Neuronal stem cell (in vitro differentiated cells): ENCODE results near the gene SSTR5.

Source experiments
- DNase-seq: peaks from one replicate; pipeline ENCODE4 v3.0.0-alpha.2; 2013; ENCODE audit warnings: low spot score
- H2AFZ ChIP-seq: one replicate; pipeline ENCODE4 v1.6.1; 2013; ENCODE audit warnings: mild to moderate bottlenecking, low read length, inconsistent platforms
- H2AK5ac ChIP-seq: 2 replicates; pipeline ENCODE4 v1.6.1; 2013; ENCODE audit warnings: low read depth, mild to moderate bottlenecking, inconsistent platforms, low read length, moderate library complexity, mixed read lengths
- H2BK120ac ChIP-seq: 2 replicates; pipeline ENCODE4 v1.6.1; 2013; ENCODE audit warnings: low read depth, mild to moderate bottlenecking, inconsistent platforms, low read length, moderate library complexity, mixed read lengths
- H2BK12ac ChIP-seq: one replicate; pipeline ENCODE4 v1.6.1; 2013; ENCODE audit warnings: low read length, inconsistent platforms
- H2BK15ac ChIP-seq: 2 replicates; pipeline ENCODE4 v1.6.1; 2013; ENCODE audit warnings: mild to moderate bottlenecking, low read length, inconsistent platforms, mixed read lengths
- H2BK5ac ChIP-seq: one replicate; pipeline ENCODE4 v1.6.1; 2013; ENCODE audit warnings: inconsistent platforms, mild to moderate bottlenecking, low read length, moderate library complexity
- H3K14ac ChIP-seq: one replicate; pipeline ENCODE4 v1.6.1; 2013; ENCODE audit warnings: low read length, inconsistent platforms
- H3K18ac ChIP-seq: 2 replicates; pipeline ENCODE4 v1.6.1; 2013; ENCODE audit warnings: low read length, inconsistent platforms
- H3K23ac ChIP-seq: 2 replicates; pipeline ENCODE4 v1.6.1; 2013; ENCODE audit warnings: low read depth, mild to moderate bottlenecking, mixed read lengths, low read length, inconsistent platforms; ENCODE audit not compliant: poor library complexity
- H3K27ac ChIP-seq: replicated peaks from 3 replicates; pipeline ENCODE4 v1.5.1; 2013; ENCODE audit warnings: low read length, inconsistent platforms
- H3K27me3 ChIP-seq, 3 experiments: 2 replicates each; pipeline ENCODE4 v1.6.1; 2013; ENCODE audit warnings: low read length in 3 of 3, mild to moderate bottlenecking in 2 of 3, inconsistent platforms in 1 of 3, low read depth in 1 of 3, mixed read lengths in 1 of 3, moderate library complexity in 1 of 3; ENCODE audit not compliant: control insufficient read depth in 3 of 3, insufficient read depth in 3 of 3
- H3K36me3 ChIP-seq, 2 donors: replicated peaks in 1 of 2; 2 replicates each; pipeline ENCODE4 v1.6.1; 2013; ENCODE audit warnings: low read length in 2 of 2; ENCODE audit not compliant: control insufficient read depth in 2 of 2, insufficient read depth in 2 of 2
- H3K4ac ChIP-seq: 2 replicates; pipeline ENCODE4 v1.6.1; 2013; ENCODE audit warnings: inconsistent platforms, mild to moderate bottlenecking, low read length, moderate library complexity
- H3K4me1 ChIP-seq, 2 donors: 1 replicate in 1 of 2; 2 replicates in 1 of 2; pipeline ENCODE4 v1.6.1; 2013; ENCODE audit warnings: low read length in 2 of 2, low read depth in 1 of 2; ENCODE audit not compliant: control insufficient read depth in 2 of 2, insufficient read depth in 1 of 2
- H3K4me2 ChIP-seq: one replicate; pipeline ENCODE4 v1.6.1; 2013; ENCODE audit warnings: mild to moderate bottlenecking, low read length, inconsistent platforms; ENCODE audit not compliant: insufficient read depth, poor library complexity, severe bottlenecking
- H3K4me3 ChIP-seq, 2 donors: 2 replicates each; pipeline ENCODE4 v1.5.1; 2013; ENCODE audit warnings: low read length in 2 of 2, mild to moderate bottlenecking in 2 of 2, inconsistent platforms in 1 of 2, moderate library complexity in 1 of 2
- H3K79me1 ChIP-seq: one replicate; pipeline ENCODE4 v1.6.1; 2013; ENCODE audit warnings: low read depth, mild to moderate bottlenecking, inconsistent platforms, low read length, moderate library complexity
- H3K9ac ChIP-seq: one replicate; pipeline ENCODE4 v1.6.1; 2013; ENCODE audit warnings: mild to moderate bottlenecking, low read depth, low read length, inconsistent platforms; ENCODE audit not compliant: poor library complexity
- H3K9me3 ChIP-seq, 2 donors: replicated peaks in 1 of 2; 2 replicates each; pipeline versions ENCODE3 to v1.6.1; 2013; ENCODE audit warnings: low read length in 2 of 2, mild to moderate bottlenecking in 2 of 2, inconsistent platforms in 1 of 2, low read depth in 1 of 2, mixed read lengths in 1 of 2, moderate library complexity in 1 of 2; ENCODE audit not compliant: control insufficient read depth in 2 of 2, insufficient read depth in 1 of 2
- H4K8ac ChIP-seq: one replicate; pipeline ENCODE4 v1.6.1; 2013; ENCODE audit warnings: low read depth, mild to moderate bottlenecking, inconsistent platforms, low read length, moderate library complexity
- H4K91ac ChIP-seq: one replicate; pipeline ENCODE4 v1.6.1; 2013; ENCODE audit warnings: low read length, low read depth, mild to moderate bottlenecking, inconsistent platforms; ENCODE audit not compliant: poor library complexity
- WGBS, 2 donors: extraction: QIAGEN DNeasy Blood & Tissue Kit; methylation state at CpG; one replicate each; pipeline ENCODE4 v1.1.7; 2013; ENCODE audit warnings: missing lambda C conversion rate in 2 of 2, mixed read lengths in 1 of 2; ENCODE audit not compliant: insufficient read length in 2 of 2, insufficient replicate concordance in 1 of 2; ENCODE audit errors: extremely low coverage in 2 of 2; 5-methylcytosine and 5-hydroxymethylcytosine counted together

Gene SSTR5

DNA sequence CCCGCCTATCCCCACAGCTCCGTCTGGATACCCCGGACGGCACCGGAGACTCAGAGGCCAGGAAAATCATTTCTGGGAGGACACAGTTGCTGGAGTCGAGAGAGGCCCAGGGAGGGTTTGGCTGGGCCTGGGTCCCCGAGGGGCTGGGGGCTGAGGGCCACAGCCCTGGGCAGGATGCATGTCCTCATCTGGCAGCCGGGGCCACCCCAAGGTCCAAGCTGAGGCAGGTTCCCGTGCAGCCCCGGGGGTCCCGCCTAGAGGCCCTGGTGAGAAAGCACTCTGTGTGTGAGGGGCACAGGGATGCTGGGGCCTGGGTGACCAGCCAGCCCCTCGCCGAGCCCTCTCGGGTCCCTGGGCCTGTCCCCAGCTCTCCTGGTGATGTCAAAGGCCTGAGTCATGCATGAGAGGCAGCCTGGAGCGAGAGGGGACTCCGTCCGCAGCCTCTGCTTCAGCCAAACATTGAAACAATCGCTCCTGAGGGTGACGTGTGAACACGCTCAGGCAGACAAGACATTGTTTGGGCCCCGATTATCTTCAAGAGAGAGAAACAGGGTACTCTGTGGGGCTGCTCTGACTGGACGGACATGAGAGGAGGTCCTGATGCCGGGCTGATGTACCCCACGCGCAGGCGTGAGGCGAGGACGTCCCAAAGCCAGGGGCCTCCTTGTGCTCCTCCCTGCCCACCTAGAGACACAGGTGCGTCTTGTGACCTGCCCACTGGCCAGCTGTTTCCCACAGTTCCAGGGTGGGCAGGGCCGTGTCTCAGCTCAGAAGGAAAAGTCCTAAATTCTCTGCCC, 49.3 kb downstream of the SSTR5 start:
- H3K9me3 ChIP-seq, result no peaks in the 10 kb centered on the region
- WGBS, 2 donors, result no CpG with 5 or more reads among the region's 30 CpGs

DNA sequence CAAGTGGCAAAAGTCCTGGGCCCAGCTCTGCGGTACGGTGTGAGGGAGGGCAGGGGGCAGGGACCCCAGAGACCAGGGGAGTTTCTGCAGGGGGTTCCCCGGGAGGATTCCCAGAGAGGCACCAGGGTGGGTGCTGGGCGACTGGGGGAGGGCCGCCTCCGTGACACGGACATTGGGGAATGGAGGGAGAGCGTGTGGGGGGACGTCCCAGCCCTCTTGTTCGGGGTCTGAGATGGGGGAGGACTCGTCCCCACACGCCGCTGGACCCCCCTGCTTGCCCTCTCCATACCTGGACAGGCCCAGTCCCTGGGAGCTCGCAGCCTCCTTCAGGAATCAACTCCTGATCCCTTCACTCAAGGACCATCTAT, 49.8 kb downstream of the SSTR5 start:
- no peak overlapping the region for H4K91ac ChIP-seq

More for the DNA sequence above, 49.3 kb downstream of the SSTR5 start:
- no peaks in the 10 kb centered on the region for H3K36me3 ChIP-seq
- H2BK5ac ChIP-seq, result peak overlapping the region; percentile 87
- H2AFZ ChIP-seq, result peak overlapping the region; percentile 72
- no peak overlapping the region for H4K91ac ChIP-seq
- H3K4me2 ChIP-seq, result no peak overlapping the region
- no peak overlapping the region for H2BK120ac ChIP-seq
- peaks cover 13 to 19% of the 10 kb centered on the region in 2 donors for H3K4me1 ChIP-seq
- H3K27ac ChIP-seq, result no peak overlapping the region
- no peak overlapping the region for H3K14ac ChIP-seq
- no peak for DNase-seq
- peak overlapping the region; percentile 6 for H3K9ac ChIP-seq
- peak overlapping the region; percentile 82 for H2AK5ac ChIP-seq
- peak overlapping the region; percentile 46 for H2BK12ac ChIP-seq
- peaks cover 0 to 47% (median 0%) of the 10 kb centered on the region in 3 experiments for H3K27me3 ChIP-seq
- H3K18ac ChIP-seq, result peak overlapping the region; percentile 44
- peak overlapping the region; percentile 5 for H2BK15ac ChIP-seq
- H3K4ac ChIP-seq, result no peak overlapping the region
- H3K4me3 ChIP-seq, result no peak overlapping the region
- H4K8ac ChIP-seq, result no peak overlapping the region
- peak overlapping the region; percentile 35 for H3K23ac ChIP-seq
- H3K79me1 ChIP-seq, result no peaks in the 10 kb centered on the region

GRCh38 chr16:1123525-1124230, 51.1 kb downstream of the SSTR5 start:
- H3K79me1 ChIP-seq, result no peaks in the 10 kb centered on the region
- WGBS, 2 donors, result no CpG with 5 or more reads among the region's 21 CpGs

More for the DNA sequence above, 49.8 kb downstream of the SSTR5 start:
- DNase-seq, result no peak
- Histone ChIP-seq H2BK15ac (peak overlapping the region; percentile 83), H2BK12ac (no peak overlapping the region), H2BK120ac (no peak overlapping the region), H2BK5ac (peak overlapping the region; percentile 21), H2AFZ (no peak overlapping the region), H3K23ac (peak overlapping the region; percentile 35), H3K9ac (no peak overlapping the region), H3K4me1 (peaks cover 13 to 19% of the 10 kb centered on the region in 2 donors), H3K14ac (no peak overlapping the region), H3K4me3 (no peak overlapping the region), H3K27ac (no peak overlapping the region), H2AK5ac (peak overlapping the region; percentile 82), H4K8ac (no peak overlapping the region), H3K18ac (peak overlapping the region; percentile 5), H3K9me3 (no peaks in the 10 kb centered on the region), H3K36me3 (no peaks in the 10 kb centered on the region), H3K27me3 (peaks cover 0 to 47% (median 0%) of the 10 kb centered on the region in 3 experiments), H3K79me1 (no peaks in the 10 kb centered on the region), H3K4ac (no peak overlapping the region), H3K4me2 (no peak overlapping the region)
- WGBS, 2 donors, result no CpG with 5 or more reads among the region's 14 CpGs

GRCh38 chr16:1124291-1124690, 51.7 kb downstream of the SSTR5 start:
- H3K27me3 ChIP-seq, result peaks cover 0 to 34% (median 0%) of the 10 kb centered on the region in 3 experiments

More at GRCh38 chr16:1123525-1124230, 51.1 kb downstream of the SSTR5 start:
- peaks cover 0 to 40% (median 0%) of the 10 kb centered on the region in 3 experiments for H3K27me3 ChIP-seq
- peak overlapping the region; percentile 82 for H2AK5ac ChIP-seq
- no peak overlapping the region for H2BK5ac ChIP-seq
- H3K23ac ChIP-seq, result no peak overlapping the region
- no peak overlapping the region for H3K4ac ChIP-seq
- no peaks in the 10 kb centered on the region for H3K9me3 ChIP-seq
- H3K27ac ChIP-seq, result no peak overlapping the region
- DNase-seq, result no peak
- no peak overlapping the region for H3K4me2 ChIP-seq
- H3K14ac ChIP-seq, result no peak overlapping the region
- H2BK15ac ChIP-seq, result peak overlapping the region; percentile 98
- no peak overlapping the region for H3K9ac ChIP-seq
- no peak overlapping the region for H2BK12ac ChIP-seq
- no peak overlapping the region for H3K18ac ChIP-seq
- no peak overlapping the region for H4K8ac ChIP-seq
- peaks cover 13 to 17% of the 10 kb centered on the region in 2 donors for H3K4me1 ChIP-seq
- no peak overlapping the region for H3K4me3 ChIP-seq
- H2BK120ac ChIP-seq, result no peak overlapping the region
- no peaks in the 10 kb centered on the region for H3K36me3 ChIP-seq
- H4K91ac ChIP-seq, result no peak overlapping the region
- no peak overlapping the region for H2AFZ ChIP-seq

More at GRCh38 chr16:1124291-1124690, 51.7 kb downstream of the SSTR5 start:
- Histone ChIP-seq H2AK5ac (peak overlapping the region; percentile 98), H2BK120ac (no peak overlapping the region), H2AFZ (no peak overlapping the region), H3K9ac (no peak overlapping the region), H4K91ac (no peak overlapping the region), H3K4ac (no peak overlapping the region), H2BK15ac (peak overlapping the region; percentile 98), H3K4me3 (no peak overlapping the region), H3K14ac (no peak overlapping the region), H2BK12ac (peak overlapping the region; percentile 4), H3K9me3 (no peaks in the 10 kb centered on the region), H3K36me3 (no peaks in the 10 kb centered on the region), H2BK5ac (peak overlapping the region; percentile 53), H3K4me2 (no peak overlapping the region), H3K27ac (no peak overlapping the region), H3K23ac (no peak overlapping the region), H3K79me1 (no peaks in the 10 kb centered on the region), H3K18ac (no peak overlapping the region), H4K8ac (no peak overlapping the region), H3K4me1 (peaks cover 13 to 17% of the 10 kb centered on the region in 2 donors)
- DNase-seq, result no peak
- no CpG with 5 or more reads among the region's 18 CpGs for WGBS, 2 donors
